BLaER1 treated with 17β-estradiol and CSF1 and Interleukin-3, amounts not matched to agents 10 nM and 100 nM (cell line): ENCODE measurements around the gene SUSD2.

ENCODE experiments used
- H3K27ac ChIP-seq, 11 experiments: shearing (Covaris generic); formaldehyde crosslinking; 2 replicates each; pipeline ENCODE4 v1.8.1; 2022
- H3K27me3 ChIP-seq, 11 experiments: shearing (Covaris generic); formaldehyde crosslinking; 2 replicates each; pipeline ENCODE4 v1.8.1; 2022
- H3K36me3 ChIP-seq, 11 experiments: shearing (Covaris generic); formaldehyde crosslinking; 2 replicates each; pipeline ENCODE4 v1.8.1; 2022
- H3K4me1 ChIP-seq, 10 experiments: shearing (Covaris generic); formaldehyde crosslinking; 2 replicates each; pipeline ENCODE4 v1.8.1; 2022
- H3K4me2 ChIP-seq, 11 experiments: shearing (Covaris generic); formaldehyde crosslinking; 2 replicates each; pipeline ENCODE4 v1.8.1; 2022
- H3K4me3 ChIP-seq, 10 experiments: shearing (Covaris generic); formaldehyde crosslinking; 2 replicates each; pipeline ENCODE4 v1.8.1; 2022
- H3K9ac ChIP-seq, 11 experiments: shearing (Covaris generic); formaldehyde crosslinking; 2 replicates each; pipeline ENCODE4 v1.8.1; 2022
- H3K9me3 ChIP-seq, 11 experiments: shearing (Covaris generic); formaldehyde crosslinking; replicated peaks in 1 of 11; 2 replicates each; pipeline ENCODE4 v1.8.1; 2022
- H4K20me1 ChIP-seq, 11 experiments: shearing (Covaris generic); formaldehyde crosslinking; 2 replicates each; pipeline ENCODE4 v1.8.1; 2022
- Cebpa-rat ChIP-seq, 11 experiments: shearing (Covaris generic); IDR thresholded peaks; 2 replicates each; pipeline ENCODE4 v1.8.1; 2022

SUSD2 gene

GRCh38 chr22:24171822-24172221 is 9.5 kb upstream of the SUSD2 start:
- Histone ChIP-seq H3K9me3 (no peaks in the 10 kb centered on the region), H3K27me3 (no peaks in the 10 kb centered on the region), H4K20me1 (peaks cover 0 to 98% (median 71%) of the 10 kb centered on the region in 11 experiments; a peak in 18 of 22 replicates), H3K4me2 (no peak overlapping the region), H3K27ac (peak overlapping the region in 1 of 11 experiments; percentile 9; a peak in 1 of 22 replicates), H3K4me1 (peaks cover 0 to 10% (median 0%) of the 10 kb centered on the region in 10 experiments; a peak in 5 of 20 replicates), H3K4me3 (no peak overlapping the region), H3K36me3 (peaks cover 58 to 99% (median 93%) of the 10 kb centered on the region in 11 experiments), H3K9ac (0 out of 22 replicates have a peak overlapping the region, but pooled peaks of 1 of the 11 experiments have one; percentile 36)
- no peak for TF ChIP-seq Cebpa-rat (IDR thresholded peaks at IDR 0.05)

- H3K4me1 ChIP-seq = peaks cover 0 to 17% (median 0%) of the 10 kb centered on the region in 10 experiments; a peak in 5 of 20 replicates
- H3K36me3 ChIP-seq = peaks cover 42 to 97% (median 83%) of the 10 kb centered on the region in 11 experiments
- no peak for TF ChIP-seq Cebpa-rat (IDR thresholded peaks at IDR 0.05)
- H3K4me2 ChIP-seq = no peak overlapping the region
- peak overlapping the region in 3 of 11 experiments; percentile 5 to 42 (median 37); a peak in 2 of 22 replicates for H3K9ac ChIP-seq
- no peaks in the 10 kb centered on the region for H3K9me3 ChIP-seq
- H3K27me3 ChIP-seq = no peaks in the 10 kb centered on the region
- H3K4me3 ChIP-seq = no peak overlapping the region
- peaks cover 0 to 93% (median 59%) of the 10 kb centered on the region in 11 experiments; a peak in 18 of 22 replicates for H4K20me1 ChIP-seq
- H3K27ac ChIP-seq = peak overlapping the region in 1 of 11 experiments; percentile 29; a peak in 2 of 22 replicates
Measured at GRCh38 chr22:24175160-24175808, 6.0 kb upstream of the SUSD2 start.

- no peaks in the 10 kb centered on the region for H3K27me3 ChIP-seq
- peaks cover 38 to 89% (median 76%) of the 10 kb centered on the region in 11 experiments for H3K36me3 ChIP-seq
- no peak overlapping the region for H3K4me3 ChIP-seq
- H3K4me2 ChIP-seq = no peak overlapping the region
- H3K9me3 ChIP-seq = no peaks in the 10 kb centered on the region
- peak overlapping the region in 1 of 11 experiments; percentile 29; a peak in 1 of 22 replicates for H3K27ac ChIP-seq
- no peak for TF ChIP-seq Cebpa-rat (IDR thresholded peaks at IDR 0.05)
- H4K20me1 ChIP-seq = peaks cover 0 to 93% (median 51%) of the 10 kb centered on the region in 11 experiments; a peak in 18 of 22 replicates
- no peak overlapping the region; a peak in 2 of 22 replicates for H3K9ac ChIP-seq
- H3K4me1 ChIP-seq = peaks cover 0 to 17% (median 0%) of the 10 kb centered on the region in 10 experiments; a peak in 5 of 20 replicates
Measured at GRCh38 chr22:24176040-24176439, 5.2 kb upstream of the SUSD2 start.

GRCh38 chr22:24176630-24177029 is 4.7 kb upstream of the SUSD2 start:
- Histone ChIP-seq H3K4me3 (no peak overlapping the region), H3K9ac (no peak overlapping the region; a peak in 1 of 22 replicates), H3K9me3 (no peaks in the 10 kb centered on the region), H3K36me3 (peaks cover 32 to 83% (median 70%) of the 10 kb centered on the region in 11 experiments), H3K4me2 (no peak overlapping the region), H4K20me1 (peaks cover 0 to 88% (median 45%) of the 10 kb centered on the region in 11 experiments; a peak in 18 of 22 replicates), H3K4me1 (peaks cover 0 to 17% (median 0%) of the 10 kb centered on the region in 10 experiments; a peak in 6 of 20 replicates), H3K27me3 (no peaks in the 10 kb centered on the region), H3K27ac (no peak overlapping the region; a peak in 1 of 22 replicates)
- TF ChIP-seq Cebpa-rat (IDR thresholded peaks at IDR 0.05) = no peak

GRCh38 chr22:24177045-24177444 is 4.2 kb upstream of the SUSD2 start:
- no peaks in the 10 kb centered on the region for H3K27me3 ChIP-seq
- H3K9me3 ChIP-seq = no peaks in the 10 kb centered on the region
- peaks cover 28 to 79% (median 66%) of the 10 kb centered on the region in 11 experiments for H3K36me3 ChIP-seq
- H4K20me1 ChIP-seq = peaks cover 0 to 84% (median 41%) of the 10 kb centered on the region in 11 experiments; a peak in 18 of 22 replicates
- peaks cover 0 to 17% (median 2%) of the 10 kb centered on the region in 10 experiments; a peak in 11 of 20 replicates for H3K4me1 ChIP-seq
- H3K9ac ChIP-seq = no peak overlapping the region
- no peak for TF ChIP-seq Cebpa-rat (IDR thresholded peaks at IDR 0.05)
- no peak overlapping the region for H3K4me3 ChIP-seq
- no peak overlapping the region for H3K27ac ChIP-seq
- no peak overlapping the region for H3K4me2 ChIP-seq

- no peak for TF ChIP-seq Cebpa-rat (IDR thresholded peaks at IDR 0.05)
- H3K4me3 ChIP-seq = no peak overlapping the region
- H3K36me3 ChIP-seq = peaks cover 24 to 75% (median 62%) of the 10 kb centered on the region in 11 experiments
- no peak overlapping the region for H3K9ac ChIP-seq
- peaks cover 0 to 21% (median 6%) of the 10 kb centered on the region in 10 experiments; a peak in 13 of 20 replicates for H3K4me1 ChIP-seq
- H4K20me1 ChIP-seq = peaks cover 0 to 80% (median 37%) of the 10 kb centered on the region in 11 experiments; a peak in 18 of 22 replicates
- no peaks in the 10 kb centered on the region for H3K27me3 ChIP-seq
- H3K4me2 ChIP-seq = no peak overlapping the region
- no peaks in the 10 kb centered on the region for H3K9me3 ChIP-seq
- no peak overlapping the region for H3K27ac ChIP-seq
Measured at GRCh38 chr22:24177456-24177855, 3.8 kb upstream of the SUSD2 start.

GRCh38 chr22:24178021-24178431 is 3.3 kb upstream of the SUSD2 start:
- no peak overlapping the region for H3K4me3 ChIP-seq
- no peak for TF ChIP-seq Cebpa-rat (IDR thresholded peaks at IDR 0.05)
- H3K4me1 ChIP-seq = peaks cover 0 to 27% (median 11%) of the 10 kb centered on the region in 10 experiments; a peak in 16 of 20 replicates
- 0 out of 22 replicates have a peak overlapping the region, but pooled peaks of 1 of the 11 experiments have one; percentile 6 for H3K9ac ChIP-seq
- peaks cover 0 to 74% (median 31%) of the 10 kb centered on the region in 11 experiments; a peak in 18 of 22 replicates for H4K20me1 ChIP-seq
- no peaks in the 10 kb centered on the region for H3K27me3 ChIP-seq
- peaks cover 18 to 69% (median 56%) of the 10 kb centered on the region in 11 experiments for H3K36me3 ChIP-seq
- no peak overlapping the region for H3K27ac ChIP-seq
- no peaks in the 10 kb centered on the region for H3K9me3 ChIP-seq
- H3K4me2 ChIP-seq = no peak overlapping the region

GRCh38 chr22:24178502-24179440 is 2.5 kb upstream of the SUSD2 start:
- H3K27ac ChIP-seq = no peak overlapping the region
- peaks cover 6 to 34% (median 19%) of the 10 kb centered on the region in 10 experiments for H3K4me1 ChIP-seq
- H3K9me3 ChIP-seq = no peaks in the 10 kb centered on the region
- no peak overlapping the region for H3K4me2 ChIP-seq
- H3K4me3 ChIP-seq = no peak overlapping the region
- H3K9ac ChIP-seq = no peak overlapping the region
- peaks cover 0 to 66% (median 25%) of the 10 kb centered on the region in 11 experiments; a peak in 18 of 22 replicates for H4K20me1 ChIP-seq
- H3K27me3 ChIP-seq = no peaks in the 10 kb centered on the region
- TF ChIP-seq Cebpa-rat (IDR thresholded peaks at IDR 0.05) = no peak
- peaks cover 14 to 62% (median 49%) of the 10 kb centered on the region in 11 experiments; a peak in 21 of 22 replicates for H3K36me3 ChIP-seq
